KMS-11 (cell line): ENCODE results near the gene LRIF1.

Source experiments
- H2AFZ ChIP-seq: fragments of 200-600 bp; sonication (generic); 2 replicates; pipeline ENCODE4 v1.6.1; 2016; ENCODE audit warnings: antibody characterized with exemption, mixed run types, low read depth
- H3K27ac ChIP-seq: fragments of 200-600 bp; sonication (generic); 2 replicates; pipeline ENCODE4 v1.6.1; 2016; ENCODE audit warnings: mild to moderate bottlenecking, mixed run types
- H3K27me3 ChIP-seq: fragments of 200-600 bp; sonication (generic); 2 replicates; pipeline ENCODE4 v1.6.1; 2017; ENCODE audit warnings: mild to moderate bottlenecking, low read depth, mixed run types, moderate library complexity; ENCODE audit not compliant: insufficient read depth
- H3K36me3 ChIP-seq: fragments of 200-600 bp; sonication (generic); 2 replicates; pipeline ENCODE4 v1.6.1; 2017; ENCODE audit warnings: mild to moderate bottlenecking, mixed run types; ENCODE audit not compliant: insufficient read depth
- H3K4me1 ChIP-seq: fragments of 200-600 bp; sonication (generic); 2 replicates; pipeline ENCODE4 v1.6.1; 2016; ENCODE audit warnings: mild to moderate bottlenecking, low read depth, mixed run types; ENCODE audit not compliant: poor library complexity, severe bottlenecking
- H3K4me2 ChIP-seq: fragments of 200-600 bp; sonication (generic); 2 replicates; pipeline ENCODE4 v1.7.0; 2016; ENCODE audit warnings: mild to moderate bottlenecking, mixed run types
- H3K4me3 ChIP-seq: fragments of 200-600 bp; sonication (generic); IDR thresholded peaks from 2 replicates; pipeline ENCODE4 v1.6.1; 2017; ENCODE audit warnings: low read depth, low read length, mixed read lengths; ENCODE audit not compliant: insufficient read depth
- H3K79me2 ChIP-seq: fragments of 200-600 bp; sonication (generic); 2 replicates; pipeline ENCODE4 v1.6.1; 2016; ENCODE audit warnings: low read depth, mixed run types; ENCODE audit not compliant: insufficient read depth
- H3K9ac ChIP-seq: fragments of 200-600 bp; sonication (generic); 2 replicates; pipeline ENCODE4 v1.6.1; 2016; ENCODE audit warnings: mild to moderate bottlenecking, mixed run types
- H4K20me1 ChIP-seq: fragments of 200-600 bp; sonication (generic); 2 replicates; pipeline ENCODE4 v1.6.1; 2016; ENCODE audit warnings: mild to moderate bottlenecking, mixed run types; ENCODE audit not compliant: insufficient read depth
- TF ChIP-seq, protein P1 (sequence below): fragments of 200-600 bp; sonication (generic); conservative IDR thresholded peaks from 2 replicates; pipeline ENCODE4 v1.6.1; 2017; ENCODE audit warnings: low read depth, mild to moderate bottlenecking, antibody characterized with exemption, low read length, moderate library complexity, mixed read lengths

LRIF1 gene

DNA sequence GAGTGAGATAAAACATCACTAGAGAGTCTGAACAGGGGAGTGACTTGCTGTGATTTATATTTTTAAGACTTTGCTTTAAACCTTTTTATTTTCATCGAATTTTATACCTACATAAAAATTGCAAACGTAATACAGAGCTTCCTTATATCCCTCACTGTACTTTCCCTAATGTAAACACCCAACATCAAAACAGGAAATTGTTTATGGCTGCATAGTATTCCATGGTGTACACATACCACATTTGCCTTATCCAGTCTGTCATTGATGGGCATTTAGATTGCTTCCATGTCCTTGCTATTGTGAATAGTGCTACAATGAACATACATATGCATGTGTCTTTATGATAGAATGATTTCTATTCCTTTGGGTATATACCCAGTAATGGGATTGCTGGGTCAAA lies 34.8 kb downstream of the LRIF1 start:
- H3K9ac ChIP-seq = no peak overlapping the region
- no peak overlapping the region for H2AFZ ChIP-seq
- no peaks in the 10 kb centered on the region for H3K36me3 ChIP-seq
- no peaks in the 10 kb centered on the region for H3K4me1 ChIP-seq
- no peaks in the 10 kb centered on the region for H3K27me3 ChIP-seq
- no peak overlapping the region for H3K4me3 ChIP-seq
- no peak overlapping the region for H3K27ac ChIP-seq
- TF ChIP-seq, protein P1, sequence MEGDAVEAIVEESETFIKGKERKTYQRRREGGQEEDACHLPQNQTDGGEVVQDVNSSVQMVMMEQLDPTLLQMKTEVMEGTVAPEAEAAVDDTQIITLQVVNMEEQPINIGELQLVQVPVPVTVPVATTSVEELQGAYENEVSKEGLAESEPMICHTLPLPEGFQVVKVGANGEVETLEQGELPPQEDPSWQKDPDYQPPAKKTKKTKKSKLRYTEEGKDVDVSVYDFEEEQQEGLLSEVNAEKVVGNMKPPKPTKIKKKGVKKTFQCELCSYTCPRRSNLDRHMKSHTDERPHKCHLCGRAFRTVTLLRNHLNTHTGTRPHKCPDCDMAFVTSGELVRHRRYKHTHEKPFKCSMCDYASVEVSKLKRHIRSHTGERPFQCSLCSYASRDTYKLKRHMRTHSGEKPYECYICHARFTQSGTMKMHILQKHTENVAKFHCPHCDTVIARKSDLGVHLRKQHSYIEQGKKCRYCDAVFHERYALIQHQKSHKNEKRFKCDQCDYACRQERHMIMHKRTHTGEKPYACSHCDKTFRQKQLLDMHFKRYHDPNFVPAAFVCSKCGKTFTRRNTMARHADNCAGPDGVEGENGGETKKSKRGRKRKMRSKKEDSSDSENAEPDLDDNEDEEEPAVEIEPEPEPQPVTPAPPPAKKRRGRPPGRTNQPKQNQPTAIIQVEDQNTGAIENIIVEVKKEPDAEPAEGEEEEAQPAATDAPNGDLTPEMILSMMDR = no peak
- H4K20me1 ChIP-seq = no peaks in the 10 kb centered on the region
- H3K79me2 ChIP-seq = no peaks in the 10 kb centered on the region
- H3K4me2 ChIP-seq = no peak overlapping the region

DNA sequence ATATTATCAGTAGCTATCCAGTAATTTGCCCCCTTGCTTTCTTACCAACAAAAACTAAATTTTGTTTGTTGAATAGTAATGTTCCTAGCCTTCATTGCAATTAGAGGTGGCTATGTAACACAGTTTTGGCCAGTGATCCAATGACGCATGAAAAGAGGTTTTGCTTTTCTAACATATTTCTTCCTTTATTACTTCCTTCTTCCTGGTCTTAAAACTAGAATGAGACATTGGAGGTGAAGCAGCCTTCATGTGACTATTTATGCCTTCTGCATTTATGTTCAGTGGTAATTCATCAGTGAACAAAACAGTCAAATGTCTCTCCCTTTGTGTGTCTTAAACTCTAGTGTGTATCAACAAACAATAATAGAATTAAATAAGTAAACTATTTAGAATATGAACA lies 35.5 kb downstream of the LRIF1 start:
- Histone ChIP-seq H3K9ac (no peak overlapping the region), H3K79me2 (no peaks in the 10 kb centered on the region), H2AFZ (no peak overlapping the region), H3K4me2 (no peak overlapping the region), H4K20me1 (no peaks in the 10 kb centered on the region), H3K4me3 (no peak overlapping the region), H3K4me1 (no peaks in the 10 kb centered on the region), H3K36me3 (no peaks in the 10 kb centered on the region), H3K27ac (no peak overlapping the region), H3K27me3 (no peaks in the 10 kb centered on the region)
- TF ChIP-seq, protein P1 = no peak

GRCh38 chr1:110927484-110928075 lies 36.1 kb downstream of the LRIF1 start:
- H3K27ac ChIP-seq = no peak overlapping the region
- no peak overlapping the region for H2AFZ ChIP-seq
- no peaks in the 10 kb centered on the region for H3K36me3 ChIP-seq
- H3K9ac ChIP-seq = no peak overlapping the region
- TF ChIP-seq, protein P1 = no peak
- no peaks in the 10 kb centered on the region for H3K79me2 ChIP-seq
- H3K4me1 ChIP-seq = no peaks in the 10 kb centered on the region
- H3K4me3 ChIP-seq = no peak overlapping the region
- H4K20me1 ChIP-seq = no peaks in the 10 kb centered on the region
- no peak overlapping the region for H3K4me2 ChIP-seq
- no peaks in the 10 kb centered on the region for H3K27me3 ChIP-seq

- peaks cover 20% of the 10 kb centered on the region for H3K4me1 ChIP-seq
- H4K20me1 ChIP-seq = no peaks in the 10 kb centered on the region
- H3K27ac ChIP-seq = no peak overlapping the region
- no peak overlapping the region for H3K4me3 ChIP-seq
- no peak overlapping the region for H3K9ac ChIP-seq
- no peaks in the 10 kb centered on the region for H3K79me2 ChIP-seq
- H3K36me3 ChIP-seq = no peaks in the 10 kb centered on the region
- TF ChIP-seq, protein P1 = no peak
- no peaks in the 10 kb centered on the region for H3K27me3 ChIP-seq
- H2AFZ ChIP-seq = no peak overlapping the region
- H3K4me2 ChIP-seq = no peak overlapping the region
Observed at GRCh38 chr1:110921953-110922352, 41.8 kb downstream of the LRIF1 start.
